SH-SY5Y (cell line): ENCODE measurements around the gene SPOCK3.

Experiments
- GATA2 ChIP-seq: IDR thresholded peaks from 2 replicates; pipeline ENCODE4 v1.6.1; 2011; ENCODE audit warnings: mild to moderate bottlenecking, low read depth, low read length
- GATA3 ChIP-seq: IDR thresholded peaks from 2 replicates; pipeline ENCODE4 v1.6.1; 2011; ENCODE audit warnings: low read depth, mild to moderate bottlenecking, low read length, moderate library complexity

SPOCK3 gene

GRCh38 chr4:166875821-166876220, 358.5 kb downstream of the SPOCK3 start:
- TF ChIP-seq GATA2 (no peak), GATA3 (no peak)

GRCh38 chr4:166862032-166862431, 372.3 kb downstream of the SPOCK3 start:
- TF ChIP-seq GATA2 = no peak
- TF ChIP-seq GATA3 = no peak

GRCh38 chr4:166846939-166847338, 387.4 kb downstream of the SPOCK3 start:
- TF ChIP-seq GATA3 = no peak
- no peak for TF ChIP-seq GATA2

- TF ChIP-seq GATA3 = no peak
- TF ChIP-seq GATA2 = no peak
Observed at GRCh38 chr4:166842795-166843261, 391.5 kb downstream of the SPOCK3 start.

- TF ChIP-seq GATA3 = no peak
- TF ChIP-seq GATA2 = no peak
Observed at GRCh38 chr4:166839615-166840251, 394.6 kb downstream of the SPOCK3 start.

GRCh38 chr4:166838975-166839614, 395.2 kb downstream of the SPOCK3 start:
- TF ChIP-seq GATA3 (no peak), GATA2 (no peak)

- TF ChIP-seq GATA2 (no peak), GATA3 (no peak)
Observed at GRCh38 chr4:166836865-166837264, 397.4 kb downstream of the SPOCK3 start.

- no peak for TF ChIP-seq GATA3
Observed at GRCh38 chr4:166827629-166828028, 406.7 kb downstream of the SPOCK3 start.

- TF ChIP-seq GATA3 (no peak), GATA2 (no peak)
Observed at GRCh38 chr4:166827167-166827566, 407.1 kb downstream of the SPOCK3 start.

GRCh38 chr4:166823848-166824247, 410.4 kb downstream of the SPOCK3 start:
- TF ChIP-seq GATA2 = no peak
- TF ChIP-seq GATA3 = no peak

- no peak for TF ChIP-seq GATA3
- TF ChIP-seq GATA2 = no peak
Observed at GRCh38 chr4:166823126-166823525, 411.2 kb downstream of the SPOCK3 start.

GRCh38 chr4:166822386-166822785, 411.9 kb downstream of the SPOCK3 start:
- no peak for TF ChIP-seq GATA2
- no peak for TF ChIP-seq GATA3

GRCh38 chr4:166816890-166817289, 417.4 kb downstream of the SPOCK3 start:
- TF ChIP-seq GATA3 (no peak), GATA2 (no peak)

- TF ChIP-seq GATA3 (no peak), GATA2 (no peak)
Observed at GRCh38 chr4:166808380-166808779, 425.9 kb downstream of the SPOCK3 start.

GRCh38 chr4:166802346-166802745, 431.9 kb downstream of the SPOCK3 start:
- no peak for TF ChIP-seq GATA2
- no peak for TF ChIP-seq GATA3
